ENCODE data around the gene GALNT9.
"Not testable (repeated sequence)": the region's sequence is repeated elsewhere in the genome, so short reads cannot be mapped to it uniquely, and the experiment has no call there.

GALNT9 gene

GRCh38 chr12:132358241-132359225, 29.1 kb upstream of the GALNT9 start:
- not testable (repeated sequence) for DNase-seq

GRCh38 chr12:132357623-132358186, 28.3 kb upstream of the GALNT9 start:
- DNase-seq: no peak

- no peak for DNase-seq
Observed at GRCh38 chr12:132356691-132357622, 27.6 kb upstream of the GALNT9 start.

GRCh38 chr12:132355742-132356681, 26.6 kb upstream of the GALNT9 start:
- DNase-seq: no peak

GRCh38 chr12:132354982-132355680, 25.7 kb upstream of the GALNT9 start:
- no peak for DNase-seq

GRCh38 chr12:132354211-132354981, 25.0 kb upstream of the GALNT9 start:
- DNase-seq: no peak

GRCh38 chr12:132353811-132354210, 24.4 kb upstream of the GALNT9 start:
- no peak for DNase-seq

- no peak for DNase-seq
Observed at GRCh38 chr12:132352896-132353800, 23.8 kb upstream of the GALNT9 start.

GRCh38 chr12:132351751-132352495, 22.5 kb upstream of the GALNT9 start:
- DNase-seq: no peak

- DNase-seq: no peak
Observed at GRCh38 chr12:132349501-132350131, 20.2 kb upstream of the GALNT9 start.

- no peak for DNase-seq
Observed at GRCh38 chr12:132348176-132348575, 18.8 kb upstream of the GALNT9 start.

- DNase-seq: no peak
Observed at GRCh38 chr12:132347176-132347855, 17.9 kb upstream of the GALNT9 start.

GRCh38 chr12:132346471-132347175, 17.2 kb upstream of the GALNT9 start:
- DNase-seq: no peak

- no peak for DNase-seq
Observed at GRCh38 chr12:132345561-132346200, 16.3 kb upstream of the GALNT9 start.

GRCh38 chr12:132345126-132345525, 15.7 kb upstream of the GALNT9 start:
- no peak for DNase-seq

- DNase-seq: no peak
Observed at GRCh38 chr12:132344601-132345000, 15.2 kb upstream of the GALNT9 start.
